ENCODE data around the gene CCND3. TPM values are rescaled to one million over a fixed set of nuclear protein-coding genes. Genes with fewer than 3 reads are reported as not detected.

The CCND3 gene
- total RNA-seq, 4 donors from 2014 or later: 38.1 to 142 (median 46.5) TPM

GRCh38 chr6:41932378-41932777 lies 9.2 kb downstream of the CCND3 start:
- TF ChIP-seq POLR2A (IDR thresholded peaks at IDR 0.05) (no peak), CTCF (IDR thresholded peaks at IDR 0.05) (no peak)
- Histone ChIP-seq H3K27me3 (no peaks in the 10 kb centered on the region), H3K9me3 (no peaks in the 10 kb centered on the region), H3K4me3 (no peak overlapping the region), H3K4me1 (peaks cover 14 to 20% (median 17%) of the 10 kb centered on the region in 3 donors), H3K36me3 (peaks cover 29 to 100% (median 57%) of the 10 kb centered on the region in 3 donors), H3K27ac (no peak overlapping the region)
- DNase-seq: no peak
- 95 to 96% methylated on average over 4 to 11 of the region's 15 CpGs for WGBS, 2 donors
- intact Hi-C loops (cut with DNase I): no loop called here

GRCh38 chr6:41931792-41932191 lies 9.8 kb downstream of the CCND3 start:
- peaks cover 29 to 100% (median 61%) of the 10 kb centered on the region in 3 donors for H3K36me3 ChIP-seq
- H3K27ac ChIP-seq: no peak overlapping the region
- no peak for TF ChIP-seq POLR2A (IDR thresholded peaks at IDR 0.05)
- no peak for TF ChIP-seq CTCF (IDR thresholded peaks at IDR 0.05)
- H3K4me3 ChIP-seq: no peak overlapping the region
- intact Hi-C loops (cut with DNase I): no loop called here
- no peaks in the 10 kb centered on the region for H3K27me3 ChIP-seq
- 47 to 61% methylated on average over 2 of the region's 2 CpGs for WGBS, 2 donors
- no peaks in the 10 kb centered on the region for H3K9me3 ChIP-seq
- no peak for DNase-seq
- H3K4me1 ChIP-seq: peaks cover 10 to 14% (median 12%) of the 10 kb centered on the region in 3 donors

GRCh38 chr6:41929924-41930323 lies 11.7 kb downstream of the CCND3 start:
- H3K9me3 ChIP-seq: no peaks in the 10 kb centered on the region
- no peak for TF ChIP-seq CTCF (IDR thresholded peaks at IDR 0.05)
- no peak for TF ChIP-seq POLR2A (IDR thresholded peaks at IDR 0.05)
- no peaks in the 10 kb centered on the region for H3K27me3 ChIP-seq
- peaks cover 29 to 91% (median 51%) of the 10 kb centered on the region in 3 donors for H3K36me3 ChIP-seq
- H3K4me1 ChIP-seq: no peaks in the 10 kb centered on the region
- WGBS, 2 donors: 84 to 92% methylated on average over 3 to 5 of the region's 6 CpGs
- H3K27ac ChIP-seq: no peak overlapping the region
- H3K4me3 ChIP-seq: no peak overlapping the region
- no peak for DNase-seq
- intact Hi-C loops (cut with DNase I): loop anchor here (10.0 kb wide), 1 partner anchor 135 kb away; no protein-coding TSS in a partner anchor

GRCh38 chr6:41927253-41927652 lies 14.4 kb downstream of the CCND3 start:
- Histone ChIP-seq H3K27ac (no peak overlapping the region), H3K4me1 (peaks cover 7 to 25% (median 10%) of the 10 kb centered on the region in 3 donors), H3K27me3 (no peaks in the 10 kb centered on the region), H3K36me3 (peaks cover 19 to 78% (median 42%) of the 10 kb centered on the region in 3 donors), H3K4me3 (no peak overlapping the region), H3K9me3 (no peaks in the 10 kb centered on the region)
- TF ChIP-seq CTCF (IDR thresholded peaks at IDR 0.05) (no peak), POLR2A (IDR thresholded peaks at IDR 0.05) (no peak)
- 93 to 97% methylated on average over 2 to 6 of the region's 6 CpGs for WGBS, 2 donors
- DNase-seq: no peak
- intact Hi-C loops (cut with DNase I): loop anchor here (10.0 kb wide), 1 partner anchor 132 kb away; no protein-coding TSS in a partner anchor

GRCh38 chr6:41922154-41922553 lies 19.5 kb downstream of the CCND3 start:
- Histone ChIP-seq H3K9me3 (no peaks in the 10 kb centered on the region), H3K4me3 (peak overlapping the region; percentile 65 to 99 (median 82)), H3K27me3 (no peaks in the 10 kb centered on the region), H3K36me3 (peaks cover 0 to 28% (median 2%) of the 10 kb centered on the region in 3 donors), H3K27ac (peak overlapping the region in 3 of 4 donors; percentile 97 to 99 (median 99)), H3K4me1 (peaks cover 23 to 60% (median 33%) of the 10 kb centered on the region in 3 donors)
- no peak for DNase-seq
- WGBS, 2 donors: 2 to 3% methylated on average over 7 of the region's 7 CpGs
- TF ChIP-seq POLR2A (IDR thresholded peaks at IDR 0.05) (no peak), CTCF (IDR thresholded peaks at IDR 0.05) (no peak)
- intact Hi-C loops (cut with DNase I): loop anchor here (10.0 kb wide), 1 partner anchor 127 kb away; no protein-coding TSS in a partner anchor

Data from esophagus squamous epithelium (tissue), 5 donors.